WTC11 (cell line): ENCODE data around the gene DHX9. TPM values are rescaled to one million over a fixed set of nuclear protein-coding genes. Genes with fewer than 3 reads are reported as not detected.

ENCODE experiments used
- ATAC-seq: fragments of 200-7000 bp; cut with Tn5 transposase; 2 replicates; pipeline ENCODE4 v1.10.0; 2021; ENCODE audit warnings: mild to moderate bottlenecking, moderate library complexity
- CTCF ChIA-PET: fragments of 300-600 bp; sonication (Branson Sonifier 250); formaldehyde crosslinking; loops from one replicate; lab custom pipeline; 2021; ENCODE audit warnings: antibody characterized with exemption; lab: Charles Lee
- POLR2A ChIA-PET: fragments of 350-600 bp; sonication (Branson Sonifier 250); formaldehyde crosslinking; loops from one replicate; lab custom pipeline; 2021; ENCODE audit warnings: antibody characterized with exemption; lab: Charles Lee
- DNase-seq: peaks from one replicate; pipeline ENCODE4 v3.0.0; 2021; ENCODE audit warnings: low spot score
- H3K27ac Mint-ChIP-seq: 2 replicates; pipeline ENCODE4 v1.8.0; 2021; ENCODE audit warnings: mixed read lengths
- H3K27me3 Mint-ChIP-seq: 2 replicates; pipeline ENCODE4 v1.8.0; 2021; ENCODE audit warnings: low read depth, mild to moderate bottlenecking, moderate library complexity, mixed read lengths
- H3K36me3 Mint-ChIP-seq: 2 replicates; pipeline ENCODE4 v1.8.0; 2021; ENCODE audit warnings: mixed read lengths
- H3K4me1 Mint-ChIP-seq: 2 replicates; pipeline ENCODE4 v1.8.0; 2022; ENCODE audit warnings: mixed read lengths
- H3K4me3 Mint-ChIP-seq: 2 replicates; pipeline ENCODE4 v1.8.0; 2021; ENCODE audit warnings: mild to moderate bottlenecking, moderate library complexity, mixed read lengths
- H3K9me3 Mint-ChIP-seq: 2 replicates; pipeline ENCODE4 v1.8.0; 2021; ENCODE audit warnings: mixed read lengths
- ATF1 ChIP-seq: sonication (generic); formaldehyde crosslinking; IDR thresholded peaks from 2 replicates; pipeline ENCODE4 v1.8.1; 2023; ENCODE audit warnings: mild to moderate bottlenecking, moderate library complexity, missing genetic modification reagents
- HMGA2 ChIP-seq: fragments of 250-450 bp; sonication (Bioruptor Pico); IDR thresholded peaks from 2 replicates; pipeline ENCODE4 v1.4.0; 2021; ENCODE audit warnings: mild to moderate bottlenecking, moderate library complexity
- IRF2 ChIP-seq: sonication (generic); formaldehyde crosslinking; IDR thresholded peaks from 2 replicates; pipeline ENCODE4 v1.8.0; 2022; ENCODE audit warnings: low read depth, missing genetic modification reagents, borderline replicate concordance
- JUN ChIP-seq: sonication (generic); formaldehyde crosslinking; IDR thresholded peaks from 2 replicates; pipeline ENCODE4 v1.8.0; 2023; ENCODE audit warnings: mild to moderate bottlenecking, missing genetic modification reagents
- NFYB ChIP-seq: sonication (generic); formaldehyde crosslinking; conservative IDR thresholded peaks from 2 replicates; pipeline ENCODE4 v1.8.0; 2022; ENCODE audit warnings: low read depth, missing genetic modification reagents
- NR2C2 ChIP-seq: sonication (generic); formaldehyde crosslinking; IDR thresholded peaks from 2 replicates; pipeline ENCODE4 v1.8.0; 2022; ENCODE audit warnings: mild to moderate bottlenecking, missing genetic modification reagents
- PRRX2 ChIP-seq: fragments of 250-450 bp; sonication (Bioruptor Pico); IDR thresholded peaks from 2 replicates; pipeline ENCODE4 v1.8.0; 2021; ENCODE audit warnings: mild to moderate bottlenecking
- RORB ChIP-seq: fragments of 250-450 bp; sonication (Bioruptor Pico); IDR thresholded peaks from 2 replicates; pipeline ENCODE4 v1.9.0; 2021; ENCODE audit warnings: mild to moderate bottlenecking
- SMAD3 ChIP-seq: sonication (generic); formaldehyde crosslinking; IDR thresholded peaks from 2 replicates; pipeline ENCODE4 v1.8.0; 2022; ENCODE audit warnings: missing genetic modification reagents, mild to moderate bottlenecking, borderline replicate concordance
- TCF7 ChIP-seq: sonication (generic); formaldehyde crosslinking; IDR thresholded peaks from 2 replicates; pipeline ENCODE4 v1.8.0; 2022; ENCODE audit warnings: mild to moderate bottlenecking, low read depth, missing genetic modification reagents, moderate library complexity
- ZNF396 ChIP-seq: fragments of 250-450 bp; sonication (Bioruptor Pico); IDR thresholded peaks from 2 replicates; pipeline ENCODE4 v1.8.0; 2021; ENCODE audit warnings: mild to moderate bottlenecking, moderate library complexity, borderline replicate concordance
- total RNA-seq: library from RNA; stranded (reverse); gene quantifications from 3 replicates; pipeline ENCODE4 v1.2.3, GENCODE V29; 2021
- TF ChIP-seq, protein P1 (sequence below): sonication (generic); formaldehyde crosslinking; conservative IDR thresholded peaks from 2 replicates; pipeline ENCODE4 v1.8.1; 2022; ENCODE audit warnings: mild to moderate bottlenecking, missing genetic modification reagents
- TF ChIP-seq, protein P2 (sequence below): fragments of 250-450 bp; sonication (Bioruptor Pico); conservative IDR thresholded peaks from 2 replicates; pipeline ENCODE4 v1.9.0; 2021; ENCODE audit warnings: mild to moderate bottlenecking
- TF ChIP-seq, protein P3 (sequence below): sonication (generic); formaldehyde crosslinking; IDR thresholded peaks from 2 replicates; pipeline ENCODE4 v1.8.0; 2023; ENCODE audit warnings: missing genetic modification reagents, mild to moderate bottlenecking, borderline replicate concordance
- TF ChIP-seq, protein P4 (sequence below): fragments of 250-450 bp; sonication (Bioruptor Pico); IDR thresholded peaks from 2 replicates; pipeline ENCODE4 v1.9.0; 2021; ENCODE audit warnings: moderate library complexity, mild to moderate bottlenecking, inconsistent platforms, borderline replicate concordance
- TF ChIP-seq, protein P5 (sequence below): sonication (generic); formaldehyde crosslinking; IDR thresholded peaks from 2 replicates; pipeline ENCODE4 v1.8.1; 2022; ENCODE audit warnings: low read depth, mild to moderate bottlenecking, moderate library complexity, missing genetic modification reagents, borderline replicate concordance
- TF ChIP-seq, protein P6 (sequence below): fragments of 250-450 bp; sonication (Bioruptor Pico); IDR thresholded peaks from 2 replicates; pipeline ENCODE4 v2.1.2; 2022; ENCODE audit warnings: mild to moderate bottlenecking, moderate library complexity
- TF ChIP-seq, protein P7 (sequence below): sonication (generic); formaldehyde crosslinking; IDR thresholded peaks from 2 replicates; pipeline ENCODE4 v1.8.0; 2023; ENCODE audit warnings: missing genetic modification reagents
- TF ChIP-seq, protein P8 (sequence below): sonication (generic); formaldehyde crosslinking; IDR thresholded peaks from 2 replicates; pipeline ENCODE4 v1.8.0; 2022; ENCODE audit warnings: mild to moderate bottlenecking, missing genetic modification reagents
- TF ChIP-seq, protein P9 (sequence below): sonication (generic); formaldehyde crosslinking; IDR thresholded peaks from 2 replicates; pipeline ENCODE4 v1.8.0; 2022; ENCODE audit warnings: mild to moderate bottlenecking, missing genetic modification reagents

DHX9 gene
- total RNA-seq, 1 experiment from 2014 or later = 280 TPM

DNA sequence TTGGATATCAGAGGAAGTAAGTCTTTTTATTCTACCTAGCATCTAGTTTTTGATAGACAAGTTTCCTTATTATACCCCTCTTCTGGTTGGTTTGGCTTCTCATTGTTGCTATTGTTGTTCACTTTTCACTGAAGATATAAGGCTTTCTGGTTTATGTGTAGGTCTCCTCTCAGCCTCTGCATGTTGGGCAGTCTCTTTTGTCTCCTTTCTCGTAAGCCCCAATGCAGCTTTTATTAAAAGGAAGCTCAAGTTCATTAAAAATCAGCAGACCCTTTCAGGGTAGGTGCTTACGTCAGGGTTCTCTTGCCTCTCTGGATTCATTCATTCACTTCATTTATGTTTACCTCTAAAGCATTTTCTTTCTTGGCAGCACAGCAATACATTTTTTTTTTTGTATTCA, 4.8 kb upstream of the DHX9 start:
- no peaks in the 10 kb centered on the region for H3K27me3 Mint-ChIP-seq
- no peaks in the 10 kb centered on the region for H3K9me3 Mint-ChIP-seq
- POLR2A ChIA-PET = no interaction called here
- no peaks in the 10 kb centered on the region for H3K36me3 Mint-ChIP-seq
- H3K27ac Mint-ChIP-seq = no peak overlapping the region
- CTCF ChIA-PET = no interaction called here
- H3K4me3 Mint-ChIP-seq = no peak overlapping the region
- DNase-seq = no peak
- H3K4me1 Mint-ChIP-seq = peaks cover 10% of the 10 kb centered on the region
- no peak for TF ChIP-seq NR2C2 (CRISPR knock-in tag)
- no peak for TF ChIP-seq RORB (CRISPR knock-in tag)
- TF ChIP-seq, protein P1, sequence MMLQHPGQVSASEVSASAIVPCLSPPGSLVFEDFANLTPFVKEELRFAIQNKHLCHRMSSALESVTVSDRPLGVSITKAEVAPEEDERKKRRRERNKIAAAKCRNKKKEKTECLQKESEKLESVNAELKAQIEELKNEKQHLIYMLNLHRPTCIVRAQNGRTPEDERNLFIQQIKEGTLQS (CRISPR knock-in tag) = no peak
- no peak for TF ChIP-seq ATF1 (CRISPR knock-in tag)
- TF ChIP-seq, protein P2, sequence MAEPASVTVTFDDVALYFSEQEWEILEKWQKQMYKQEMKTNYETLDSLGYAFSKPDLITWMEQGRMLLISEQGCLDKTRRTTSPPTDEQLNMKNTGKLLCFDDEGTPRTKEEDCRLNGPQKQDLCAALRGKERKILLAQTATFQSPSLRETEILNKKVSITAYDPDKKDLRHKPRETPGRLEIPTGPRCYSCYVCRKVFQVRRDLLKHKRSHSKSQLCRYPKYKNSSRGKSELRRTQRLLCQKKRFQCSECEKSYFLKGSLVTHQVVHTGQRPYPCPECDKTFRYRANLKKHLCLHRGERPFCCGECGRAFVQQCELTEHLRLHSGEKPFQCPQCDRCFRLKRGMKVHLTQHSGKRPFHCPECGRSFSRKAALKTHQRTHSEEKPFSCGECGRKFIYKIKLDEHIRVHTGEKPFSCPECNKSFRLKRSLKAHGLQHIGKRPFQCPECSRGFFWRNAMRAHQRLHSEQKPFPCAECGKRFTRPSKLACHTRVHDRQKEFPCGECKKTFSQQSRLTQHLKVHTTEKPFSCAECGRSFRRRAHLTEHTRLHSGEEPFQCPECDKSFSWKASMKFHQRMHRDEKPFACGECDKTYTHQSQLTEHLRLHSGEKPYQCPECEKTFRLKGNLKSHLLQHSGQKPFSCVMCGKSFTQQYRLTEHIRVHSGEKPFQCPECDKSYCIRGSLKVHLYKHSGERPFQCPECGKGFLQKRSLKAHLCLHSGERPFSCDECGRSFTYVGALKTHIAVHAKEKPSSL (CRISPR knock-in tag) = no peak
- no peak for TF ChIP-seq HMGA2 (CRISPR knock-in tag)
- no peak for TF ChIP-seq JUN (CRISPR knock-in tag)
- no peak for TF ChIP-seq IRF2 (CRISPR knock-in tag)
- no peak for TF ChIP-seq PRRX2
- TF ChIP-seq, protein P3, sequence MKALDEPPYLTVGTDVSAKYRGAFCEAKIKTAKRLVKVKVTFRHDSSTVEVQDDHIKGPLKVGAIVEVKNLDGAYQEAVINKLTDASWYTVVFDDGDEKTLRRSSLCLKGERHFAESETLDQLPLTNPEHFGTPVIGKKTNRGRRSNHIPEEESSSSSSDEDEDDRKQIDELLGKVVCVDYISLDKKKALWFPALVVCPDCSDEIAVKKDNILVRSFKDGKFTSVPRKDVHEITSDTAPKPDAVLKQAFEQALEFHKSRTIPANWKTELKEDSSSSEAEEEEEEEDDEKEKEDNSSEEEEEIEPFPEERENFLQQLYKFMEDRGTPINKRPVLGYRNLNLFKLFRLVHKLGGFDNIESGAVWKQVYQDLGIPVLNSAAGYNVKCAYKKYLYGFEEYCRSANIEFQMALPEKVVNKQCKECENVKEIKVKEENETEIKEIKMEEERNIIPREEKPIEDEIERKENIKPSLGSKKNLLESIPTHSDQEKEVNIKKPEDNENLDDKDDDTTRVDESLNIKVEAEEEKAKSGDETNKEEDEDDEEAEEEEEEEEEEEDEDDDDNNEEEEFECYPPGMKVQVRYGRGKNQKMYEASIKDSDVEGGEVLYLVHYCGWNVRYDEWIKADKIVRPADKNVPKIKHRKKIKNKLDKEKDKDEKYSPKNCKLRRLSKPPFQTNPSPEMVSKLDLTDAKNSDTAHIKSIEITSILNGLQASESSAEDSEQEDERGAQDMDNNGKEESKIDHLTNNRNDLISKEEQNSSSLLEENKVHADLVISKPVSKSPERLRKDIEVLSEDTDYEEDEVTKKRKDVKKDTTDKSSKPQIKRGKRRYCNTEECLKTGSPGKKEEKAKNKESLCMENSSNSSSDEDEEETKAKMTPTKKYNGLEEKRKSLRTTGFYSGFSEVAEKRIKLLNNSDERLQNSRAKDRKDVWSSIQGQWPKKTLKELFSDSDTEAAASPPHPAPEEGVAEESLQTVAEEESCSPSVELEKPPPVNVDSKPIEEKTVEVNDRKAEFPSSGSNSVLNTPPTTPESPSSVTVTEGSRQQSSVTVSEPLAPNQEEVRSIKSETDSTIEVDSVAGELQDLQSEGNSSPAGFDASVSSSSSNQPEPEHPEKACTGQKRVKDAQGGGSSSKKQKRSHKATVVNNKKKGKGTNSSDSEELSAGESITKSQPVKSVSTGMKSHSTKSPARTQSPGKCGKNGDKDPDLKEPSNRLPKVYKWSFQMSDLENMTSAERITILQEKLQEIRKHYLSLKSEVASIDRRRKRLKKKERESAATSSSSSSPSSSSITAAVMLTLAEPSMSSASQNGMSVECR (CRISPR knock-in tag) = no peak
- TF ChIP-seq, protein P4, sequence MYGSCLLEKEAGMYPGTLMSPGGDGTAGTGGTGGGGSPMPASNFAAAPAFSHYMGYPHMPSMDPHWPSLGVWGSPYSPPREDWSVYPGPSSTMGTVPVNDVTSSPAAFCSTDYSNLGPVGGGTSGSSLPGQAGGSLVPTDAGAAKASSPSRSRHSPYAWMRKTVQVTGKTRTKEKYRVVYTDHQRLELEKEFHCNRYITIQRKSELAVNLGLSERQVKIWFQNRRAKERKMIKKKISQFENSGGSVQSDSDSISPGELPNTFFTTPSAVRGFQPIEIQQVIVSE (CRISPR knock-in tag) = no peak
- no peak for TF ChIP-seq NFYB
- TF ChIP-seq, protein P5, sequence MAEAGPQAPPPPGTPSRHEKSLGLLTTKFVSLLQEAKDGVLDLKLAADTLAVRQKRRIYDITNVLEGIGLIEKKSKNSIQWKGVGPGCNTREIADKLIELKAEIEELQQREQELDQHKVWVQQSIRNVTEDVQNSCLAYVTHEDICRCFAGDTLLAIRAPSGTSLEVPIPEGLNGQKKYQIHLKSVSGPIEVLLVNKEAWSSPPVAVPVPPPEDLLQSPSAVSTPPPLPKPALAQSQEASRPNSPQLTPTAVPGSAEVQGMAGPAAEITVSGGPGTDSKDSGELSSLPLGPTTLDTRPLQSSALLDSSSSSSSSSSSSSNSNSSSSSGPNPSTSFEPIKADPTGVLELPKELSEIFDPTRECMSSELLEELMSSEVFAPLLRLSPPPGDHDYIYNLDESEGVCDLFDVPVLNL (CRISPR knock-in tag) = no peak
- TF ChIP-seq, protein P6, sequence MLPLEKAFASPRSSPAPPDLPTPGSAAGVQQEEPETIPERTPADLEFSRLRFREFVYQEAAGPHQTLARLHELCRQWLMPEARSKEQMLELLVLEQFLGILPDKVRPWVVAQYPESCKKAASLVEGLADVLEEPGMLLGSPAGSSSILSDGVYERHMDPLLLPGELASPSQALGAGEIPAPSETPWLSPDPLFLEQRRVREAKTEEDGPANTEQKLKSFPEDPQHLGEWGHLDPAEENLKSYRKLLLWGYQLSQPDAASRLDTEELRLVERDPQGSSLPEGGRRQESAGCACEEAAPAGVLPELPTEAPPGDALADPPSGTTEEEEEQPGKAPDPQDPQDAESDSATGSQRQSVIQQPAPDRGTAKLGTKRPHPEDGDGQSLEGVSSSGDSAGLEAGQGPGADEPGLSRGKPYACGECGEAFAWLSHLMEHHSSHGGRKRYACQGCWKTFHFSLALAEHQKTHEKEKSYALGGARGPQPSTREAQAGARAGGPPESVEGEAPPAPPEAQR (CRISPR knock-in tag) = no peak
- no peak for TF ChIP-seq SMAD3
- no peak for TF ChIP-seq ZNF396 (CRISPR knock-in tag)
- no peak for TF ChIP-seq TCF7
- TF ChIP-seq, protein P7, sequence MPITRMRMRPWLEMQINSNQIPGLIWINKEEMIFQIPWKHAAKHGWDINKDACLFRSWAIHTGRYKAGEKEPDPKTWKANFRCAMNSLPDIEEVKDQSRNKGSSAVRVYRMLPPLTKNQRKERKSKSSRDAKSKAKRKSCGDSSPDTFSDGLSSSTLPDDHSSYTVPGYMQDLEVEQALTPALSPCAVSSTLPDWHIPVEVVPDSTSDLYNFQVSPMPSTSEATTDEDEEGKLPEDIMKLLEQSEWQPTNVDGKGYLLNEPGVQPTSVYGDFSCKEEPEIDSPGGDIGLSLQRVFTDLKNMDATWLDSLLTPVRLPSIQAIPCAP (CRISPR knock-in tag) = no peak
- TF ChIP-seq, protein P8, sequence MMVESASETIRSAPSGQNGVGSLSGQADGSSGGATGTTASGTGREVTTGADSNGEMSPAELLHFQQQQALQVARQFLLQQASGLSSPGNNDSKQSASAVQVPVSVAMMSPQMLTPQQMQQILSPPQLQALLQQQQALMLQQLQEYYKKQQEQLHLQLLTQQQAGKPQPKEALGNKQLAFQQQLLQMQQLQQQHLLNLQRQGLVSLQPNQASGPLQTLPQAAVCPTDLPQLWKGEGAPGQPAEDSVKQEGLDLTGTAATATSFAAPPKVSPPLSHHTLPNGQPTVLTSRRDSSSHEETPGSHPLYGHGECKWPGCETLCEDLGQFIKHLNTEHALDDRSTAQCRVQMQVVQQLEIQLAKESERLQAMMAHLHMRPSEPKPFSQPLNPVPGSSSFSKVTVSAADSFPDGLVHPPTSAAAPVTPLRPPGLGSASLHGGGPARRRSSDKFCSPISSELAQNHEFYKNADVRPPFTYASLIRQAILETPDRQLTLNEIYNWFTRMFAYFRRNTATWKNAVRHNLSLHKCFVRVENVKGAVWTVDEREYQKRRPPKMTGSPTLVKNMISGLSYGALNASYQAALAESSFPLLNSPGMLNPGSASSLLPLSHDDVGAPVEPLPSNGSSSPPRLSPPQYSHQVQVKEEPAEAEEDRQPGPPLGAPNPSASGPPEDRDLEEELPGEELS (CRISPR knock-in tag) = no peak
- TF ChIP-seq, protein P9, sequence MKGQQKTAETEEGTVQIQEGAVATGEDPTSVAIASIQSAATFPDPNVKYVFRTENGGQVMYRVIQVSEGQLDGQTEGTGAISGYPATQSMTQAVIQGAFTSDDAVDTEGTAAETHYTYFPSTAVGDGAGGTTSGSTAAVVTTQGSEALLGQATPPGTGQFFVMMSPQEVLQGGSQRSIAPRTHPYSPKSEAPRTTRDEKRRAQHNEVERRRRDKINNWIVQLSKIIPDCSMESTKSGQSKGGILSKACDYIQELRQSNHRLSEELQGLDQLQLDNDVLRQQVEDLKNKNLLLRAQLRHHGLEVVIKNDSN (CRISPR knock-in tag) = no peak
- TF ChIP-seq, all 79 proteins: peak for 0
- ATAC-seq = no peak
